Measurements from ENCODE around the gene SCYGR3. TPM values are rescaled to one million over a fixed set of nuclear protein-coding genes. Genes with fewer than 3 reads are reported as not detected.

Gene SCYGR3, protein sequence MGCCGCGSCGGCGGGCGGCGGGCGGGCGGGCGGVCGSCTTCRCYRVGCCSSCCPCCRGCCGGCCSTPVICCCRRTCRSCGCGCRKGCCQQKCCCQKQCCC
- not detected for total RNA-seq

DNA sequence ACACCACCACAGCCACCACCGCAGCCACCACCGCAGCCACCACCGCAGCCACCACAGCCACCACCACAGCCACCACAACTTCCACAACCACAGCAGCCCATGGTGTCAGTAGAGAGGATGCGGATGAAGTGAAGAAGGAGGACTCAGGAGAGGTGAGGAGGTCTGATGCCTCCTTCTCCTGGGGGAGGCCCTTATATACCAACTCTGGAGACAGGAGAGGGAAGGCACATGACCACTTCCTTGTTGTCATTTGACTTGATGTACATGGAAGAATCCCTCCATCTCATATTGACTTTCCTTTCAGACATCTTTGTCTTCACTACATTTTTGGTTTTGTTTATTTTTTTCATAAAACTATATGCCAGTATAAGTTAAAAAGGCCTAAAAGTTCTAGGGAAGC, at the start of gene SCYGR3:
Gene SCYGR3 (minus strand): TSS at position 101 of the 400 bp plus-strand sequence. CDS start 0 bp downstream, at position 101.

GRCh38 chr2:227617316-227618230, 2.9 kb upstream of the SCYGR3 start, which contains the start of gene SCYGR4:
Gene SCYGR4 (plus strand): TSS chr2:227617498. CDS start chr2:227617498, 0 bp downstream.

GRCh38 chr2:227598835-227599503, 15.7 kb downstream of the SCYGR3 start, which contains the start of gene SCYGR2:
Gene SCYGR2 (plus strand): TSS chr2:227598893. CDS start chr2:227598893, 0 bp downstream.

Other genes with a start within 250 kb of the SCYGR3 start
- not detected for gene TM4SF20, start 235.5 kb downstream of the SCYGR3 start, total RNA-seq
- not detected for gene SCYGR1, start 226.9 kb downstream of the SCYGR3 start, total RNA-seq
- 73.6 TPM for gene AGFG1, start 142.7 kb downstream of the SCYGR3 start, total RNA-seq
- gene SCYGR2, start 15.9 kb downstream of the SCYGR3 start, total RNA-seq, result not detected
- not detected for gene SCYGR4, start 2.7 kb upstream of the SCYGR3 start, total RNA-seq
- gene SCYGR5, start 52.0 kb upstream of the SCYGR3 start, total RNA-seq, result not detected
- gene SLC19A3, start 103.2 kb upstream of the SCYGR3 start, total RNA-seq, result 3.1 TPM
- gene SCYGR6, start 109.9 kb upstream of the SCYGR3 start, total RNA-seq, result not detected
- gene SCYGR7, start 113.5 kb upstream of the SCYGR3 start, total RNA-seq, result not detected
- gene SCYGR8, start 131.1 kb upstream of the SCYGR3 start, total RNA-seq, result not detected
- gene CCL20, start 199.0 kb upstream of the SCYGR3 start, total RNA-seq, result not detected